Neural cell (in vitro differentiated cells): ENCODE measurements around the gene SV2B.

ENCODE experiments used
- CTCF ChIP-seq: fragments of 450-650 bp; IDR thresholded peaks from 2 replicates; pipeline ENCODE4 v1.5.1; 2014; ENCODE audit warnings: antibody characterized with exemption, mild to moderate bottlenecking, moderate library complexity; ENCODE audit not compliant: poor library complexity, severe bottlenecking
- EP300 ChIP-seq: fragments of 450-650 bp; conservative IDR thresholded peaks from 2 replicates; pipeline ENCODE4 v1.6.1; 2014; ENCODE audit warnings: antibody characterized with exemption, mild to moderate bottlenecking, moderate library complexity; ENCODE audit not compliant: poor library complexity, severe bottlenecking
- POLR2AphosphoS5 ChIP-seq: IDR thresholded peaks from 2 replicates; pipeline ENCODE4 v1.6.1; 2012
- SMC3 ChIP-seq: fragments of 450-650 bp; conservative IDR thresholded peaks from 2 replicates; pipeline ENCODE4 v1.6.1; 2014; ENCODE audit warnings: antibody characterized with exemption, mild to moderate bottlenecking, moderate library complexity; ENCODE audit not compliant: poor library complexity

GRCh38 chr15:91258415-91258759 is 158.3 kb downstream of the SV2B start:
- TF ChIP-seq EP300 = no peak
- TF ChIP-seq CTCF = no peak
- no peak for TF ChIP-seq SMC3
- TF ChIP-seq POLR2AphosphoS5 = no peak
